Ovary (tissue), 3 donors: ENCODE data around the gene ARHGDIB.

Experiments
- CTCF ChIP-seq, 3 donors: fragments of 450-650 bp in 2 of 3; fragments of 200-600 bp in 1 of 3; IDR thresholded peaks; one replicate each; pipeline versions ENCODE4 v1.5.1 to v1.8.0; 2016 to 2022; ENCODE audit warnings: antibody characterized with exemption in 3 of 3, mild to moderate bottlenecking in 1 of 3
- EP300 ChIP-seq: sonication (generic); formaldehyde crosslinking; IDR thresholded peaks from one replicate; pipeline ENCODE4 v1.6.1; 2017; ENCODE audit warnings: antibody characterized with exemption
- POLR2A ChIP-seq: fragments of 450-650 bp; IDR thresholded peaks from one replicate; pipeline ENCODE4 v1.6.1; 2017; ENCODE audit warnings: antibody characterized with exemption, mild to moderate bottlenecking, moderate library complexity
- donor health status: DM: no; HTN: no; CAD: no.

GRCh38 chr12:14951851-14952250, 9.6 kb downstream of the ARHGDIB start:
- TF ChIP-seq CTCF (IDR thresholded peaks at IDR 0.05) (no peak), POLR2A (no peak), EP300 (no peak)
